HepG2 (cell line): ENCODE results near the gene CHCHD6. TPM values are rescaled to one million over a fixed set of nuclear protein-coding genes. Genes with fewer than 3 reads are reported as not detected.
A peak's percentile ranks its signal among the peaks of the same experiment; 100 is the strongest.

Experiments
- CREM ChIP-seq, 2 experiments: sonication (generic) in 1 of 2; formaldehyde crosslinking in 1 of 2; IDR thresholded peaks; 2 replicates each; pipeline versions ENCODE4 v1.4.0 to v1.6.1; 2016 to 2020; ENCODE audit warnings: antibody characterized with exemption in 1 of 2, mild to moderate bottlenecking in 1 of 2, missing genetic modification reagents in 1 of 2
- ESRRA ChIP-seq: sonication (generic); formaldehyde crosslinking; IDR thresholded peaks from 2 replicates; pipeline ENCODE4 v1.5.1; 2020; ENCODE audit warnings: mild to moderate bottlenecking, low read depth, missing genetic modification reagents
- FOXC1 ChIP-seq: sonication (generic); formaldehyde crosslinking; IDR thresholded peaks from 2 replicates; pipeline ENCODE4 v1.8.0; 2022; ENCODE audit warnings: mild to moderate bottlenecking, missing genetic modification reagents, borderline replicate concordance
- HNF4G ChIP-seq, 2 experiments: sonication (generic) in 1 of 2; formaldehyde crosslinking in 1 of 2; IDR thresholded peaks; 2 replicates each; pipeline versions ENCODE4 v1.4.0 to v1.6.1; 2011 to 2020; ENCODE audit warnings: borderline replicate concordance in 2 of 2, low read depth in 2 of 2, mild to moderate bottlenecking in 2 of 2, low read length in 1 of 2, missing genetic modification reagents in 1 of 2, moderate library complexity in 1 of 2
- HOXA5 ChIP-seq: sonication (generic); formaldehyde crosslinking; IDR thresholded peaks from 2 replicates; pipeline ENCODE4 v1.4.0; 2020; ENCODE audit warnings: missing genetic modification reagents
- MEF2D ChIP-seq: sonication (generic); formaldehyde crosslinking; IDR thresholded peaks from 2 replicates; pipeline ENCODE4 v1.5.1; 2020; ENCODE audit warnings: mild to moderate bottlenecking, missing genetic modification reagents
- MEIS1 ChIP-seq: sonication (generic); formaldehyde crosslinking; IDR thresholded peaks from 2 replicates; pipeline ENCODE4 v1.9.0; 2021; ENCODE audit warnings: mild to moderate bottlenecking, missing genetic modification reagents, moderate library complexity, borderline replicate concordance
- NFE2L1 ChIP-seq: sonication (generic); formaldehyde crosslinking; IDR thresholded peaks from 2 replicates; pipeline ENCODE4 v1.4.0; 2020; ENCODE audit warnings: missing genetic modification reagents, mild to moderate bottlenecking, borderline replicate concordance
- NKX3-1 ChIP-seq: sonication (generic); formaldehyde crosslinking; IDR thresholded peaks from 2 replicates; pipeline ENCODE4 v1.5.0; 2020; ENCODE audit warnings: missing genetic modification reagents
- RARA ChIP-seq: IDR thresholded peaks from 2 replicates; pipeline ENCODE4 v1.6.1; 2016; ENCODE audit warnings: missing genetic modification reagents, missing compliant biosample characterization
- REPIN1 ChIP-seq: sonication (generic); formaldehyde crosslinking; IDR thresholded peaks from 2 replicates; pipeline ENCODE4 v1.8.0; 2022; ENCODE audit warnings: missing genetic modification reagents, low read depth, mild to moderate bottlenecking, borderline replicate concordance
- SAFB2 ChIP-seq: sonication (generic); formaldehyde crosslinking; IDR thresholded peaks from 2 replicates; pipeline ENCODE4 v1.5.1; 2020; ENCODE audit warnings: missing genetic modification reagents, low read depth, mild to moderate bottlenecking, borderline replicate concordance
- SAP130 ChIP-seq: IDR thresholded peaks from 2 replicates; pipeline ENCODE4 v1.6.1; 2016; ENCODE audit warnings: low read depth
- ZNF564 ChIP-seq: sonication (generic); formaldehyde crosslinking; IDR thresholded peaks from 2 replicates; pipeline ENCODE4 v1.8.1; 2023; ENCODE audit warnings: mild to moderate bottlenecking, missing genetic modification reagents
- ZNF720 ChIP-seq: sonication (generic); formaldehyde crosslinking; IDR thresholded peaks from 2 replicates; pipeline ENCODE4 v1.4.0; 2020; ENCODE audit warnings: missing genetic modification reagents
- ZNF724P ChIP-seq: sonication (generic); formaldehyde crosslinking; IDR thresholded peaks from 2 replicates; pipeline ENCODE4 v1.8.0; 2022; ENCODE audit warnings: missing genetic modification reagents, borderline replicate concordance
- ZNF776 ChIP-seq: sonication (generic); formaldehyde crosslinking; IDR thresholded peaks from 2 replicates; pipeline ENCODE4 v1.4.0; 2020; ENCODE audit warnings: mild to moderate bottlenecking, missing genetic modification reagents
- ZNF839 ChIP-seq: sonication (generic); formaldehyde crosslinking; IDR thresholded peaks from 2 replicates; pipeline ENCODE4 v1.4.0; 2020; ENCODE audit warnings: missing genetic modification reagents, mild to moderate bottlenecking, borderline replicate concordance
- polyA plus RNA-seq, 8 experiments: library from polyadenylated mRNA; depleted of rRNA in 3 of 8; stranded (reverse) in 7 of 8; unstranded in 1 of 8; fragments of >200 nt; fragmentation: Illumina TruSeq in 4 of 8; extraction: Trizol in 4 of 8; gene quantifications; 2 replicates each; pipeline versions ENCODE4 v1.2.1 to v1.2.3, GENCODE V29; 2011 to 2016; ENCODE audit warnings: low read depth in 4 of 8, missing spikeins in 1 of 8, mixed read lengths in 1 of 8; ENCODE audit not compliant: insufficient read depth in 1 of 8
- total RNA-seq, 5 experiments: library from RNA; depleted of rRNA; stranded (reverse); fragments of >200 nt; fragmentation: Illumina TruSeq; extraction: Trizol; gene quantifications; 2 replicates each; pipeline ENCODE4 v1.2.3, GENCODE V29; 2016; ENCODE audit warnings: low read depth in 1 of 5
- TF ChIP-seq, protein P1 (sequence below), 2 experiments: sonication (generic) in 1 of 2; formaldehyde crosslinking in 1 of 2; IDR thresholded peaks; 2 replicates each; pipeline versions ENCODE4 v1.6.1 to v1.9.0; 2014 to 2022; ENCODE audit warnings: antibody characterized with exemption in 1 of 2, borderline replicate concordance in 1 of 2, inconsistent platforms in 1 of 2, low read depth in 1 of 2, missing genetic modification reagents in 1 of 2
- TF ChIP-seq, protein P2 (sequence below): sonication (generic); formaldehyde crosslinking; IDR thresholded peaks from 2 replicates; pipeline ENCODE4 v1.5.0; 2020; ENCODE audit warnings: mild to moderate bottlenecking, low read depth, missing genetic modification reagents, borderline replicate concordance
- TF ChIP-seq, protein P3 (sequence below), 2 experiments: sonication (generic) in 1 of 2; formaldehyde crosslinking in 1 of 2; IDR thresholded peaks; 2 replicates each; pipeline versions ENCODE4 v1.4.0 to v1.6.1; 2018 to 2020; ENCODE audit warnings: missing genetic modification reagents in 2 of 2, borderline replicate concordance in 1 of 2, low read depth in 1 of 2, mild to moderate bottlenecking in 1 of 2, missing biosample characterization in 1 of 2

CHCHD6 gene
- total and polyA plus RNA-seq, 2 of the 13 experiments (the other 11 are each of a cell fraction or from before 2014, with no cell fraction given), result 20.3 to 20.8 TPM

DNA sequence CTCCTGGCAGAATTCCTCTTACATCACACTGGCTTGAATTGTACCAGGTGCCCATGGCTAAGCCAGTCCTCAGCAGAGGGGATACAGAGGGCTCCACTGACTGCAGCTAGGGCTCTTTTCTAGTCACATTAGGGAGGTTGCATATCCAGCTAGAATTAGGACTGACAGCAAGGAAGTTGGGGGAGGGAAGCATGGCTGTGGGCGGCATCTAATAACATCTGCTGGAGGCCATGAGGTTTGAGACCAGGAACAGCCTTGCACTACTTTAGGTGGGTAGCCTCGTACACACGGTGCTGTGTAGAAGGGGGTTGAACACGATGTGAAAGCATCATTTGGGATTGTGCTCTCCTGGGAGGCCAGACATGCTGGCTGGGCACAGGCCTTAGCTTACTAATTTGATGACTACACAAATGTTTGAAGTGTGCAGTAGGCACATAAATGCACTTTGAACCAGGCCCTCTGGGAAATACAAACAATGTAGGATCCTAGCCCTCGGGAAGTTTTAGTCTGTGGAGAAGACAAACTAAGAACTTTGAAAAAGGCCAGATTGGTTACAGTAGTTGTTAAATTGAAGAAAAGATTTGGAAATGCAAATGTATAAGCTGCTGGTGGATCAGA, 30.2 kb downstream of the CHCHD6 start (continued):
- TF ChIP-seq, protein P1, sequence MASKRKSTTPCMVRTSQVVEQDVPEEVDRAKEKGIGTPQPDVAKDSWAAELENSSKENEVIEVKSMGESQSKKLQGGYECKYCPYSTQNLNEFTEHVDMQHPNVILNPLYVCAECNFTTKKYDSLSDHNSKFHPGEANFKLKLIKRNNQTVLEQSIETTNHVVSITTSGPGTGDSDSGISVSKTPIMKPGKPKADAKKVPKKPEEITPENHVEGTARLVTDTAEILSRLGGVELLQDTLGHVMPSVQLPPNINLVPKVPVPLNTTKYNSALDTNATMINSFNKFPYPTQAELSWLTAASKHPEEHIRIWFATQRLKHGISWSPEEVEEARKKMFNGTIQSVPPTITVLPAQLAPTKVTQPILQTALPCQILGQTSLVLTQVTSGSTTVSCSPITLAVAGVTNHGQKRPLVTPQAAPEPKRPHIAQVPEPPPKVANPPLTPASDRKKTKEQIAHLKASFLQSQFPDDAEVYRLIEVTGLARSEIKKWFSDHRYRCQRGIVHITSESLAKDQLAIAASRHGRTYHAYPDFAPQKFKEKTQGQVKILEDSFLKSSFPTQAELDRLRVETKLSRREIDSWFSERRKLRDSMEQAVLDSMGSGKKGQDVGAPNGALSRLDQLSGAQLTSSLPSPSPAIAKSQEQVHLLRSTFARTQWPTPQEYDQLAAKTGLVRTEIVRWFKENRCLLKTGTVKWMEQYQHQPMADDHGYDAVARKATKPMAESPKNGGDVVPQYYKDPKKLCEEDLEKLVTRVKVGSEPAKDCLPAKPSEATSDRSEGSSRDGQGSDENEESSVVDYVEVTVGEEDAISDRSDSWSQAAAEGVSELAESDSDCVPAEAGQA (IDR thresholded peaks at IDR 0.05; ENCODE audit: low read depth), result no peak
- TF ChIP-seq, protein P1 (CRISPR knock-in tag; IDR thresholded peaks at IDR 0.05; ENCODE audit: borderline replicate concordance), result no peak
- TF ChIP-seq ZNF776 (no peak), RARA (CRISPR knock-in tag) (no peak), ZNF724P (CRISPR knock-in tag) (no peak), MEF2D (CRISPR knock-in tag) (no peak), CREM (IDR thresholded peaks at IDR 0.05) (no peak), CREM (CRISPR knock-in tag; IDR thresholded peaks at IDR 0.05) (no peak), ZNF720 (CRISPR knock-in tag) (no peak), NKX3-1 (CRISPR knock-in tag) (no peak), NFE2L1 (CRISPR knock-in tag) (no peak), FOXC1 (no peak), ZNF839 (CRISPR knock-in tag) (no peak), HOXA5 (CRISPR knock-in tag) (no peak), SAFB2 (CRISPR knock-in tag) (no peak), ESRRA (CRISPR knock-in tag) (0 out of 2 replicates have a peak, but pooled peaks have one; percentile 43), MEIS1 (CRISPR knock-in tag) (no peak), ZNF564 (CRISPR knock-in tag) (no peak), HNF4G (IDR thresholded peaks at IDR 0.05; ENCODE audit: borderline replicate concordance, low read depth, low read length) (peak; percentile 23; the same call in 1 of the 2 replicates), HNF4G (CRISPR knock-in tag; IDR thresholded peaks at IDR 0.05; ENCODE audit: borderline replicate concordance, low read depth) (no peak), SAP130 (0 out of 2 replicates have a peak, but pooled peaks have one; percentile 18), REPIN1 (CRISPR knock-in tag) (no peak)
- TF ChIP-seq, protein P2, sequence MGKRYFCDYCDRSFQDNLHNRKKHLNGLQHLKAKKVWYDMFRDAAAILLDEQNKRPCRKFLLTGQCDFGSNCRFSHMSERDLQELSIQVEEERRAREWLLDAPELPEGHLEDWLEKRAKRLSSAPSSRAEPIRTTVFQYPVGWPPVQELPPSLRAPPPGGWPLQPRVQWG (CRISPR knock-in tag), result no peak
- TF ChIP-seq, protein P3, sequence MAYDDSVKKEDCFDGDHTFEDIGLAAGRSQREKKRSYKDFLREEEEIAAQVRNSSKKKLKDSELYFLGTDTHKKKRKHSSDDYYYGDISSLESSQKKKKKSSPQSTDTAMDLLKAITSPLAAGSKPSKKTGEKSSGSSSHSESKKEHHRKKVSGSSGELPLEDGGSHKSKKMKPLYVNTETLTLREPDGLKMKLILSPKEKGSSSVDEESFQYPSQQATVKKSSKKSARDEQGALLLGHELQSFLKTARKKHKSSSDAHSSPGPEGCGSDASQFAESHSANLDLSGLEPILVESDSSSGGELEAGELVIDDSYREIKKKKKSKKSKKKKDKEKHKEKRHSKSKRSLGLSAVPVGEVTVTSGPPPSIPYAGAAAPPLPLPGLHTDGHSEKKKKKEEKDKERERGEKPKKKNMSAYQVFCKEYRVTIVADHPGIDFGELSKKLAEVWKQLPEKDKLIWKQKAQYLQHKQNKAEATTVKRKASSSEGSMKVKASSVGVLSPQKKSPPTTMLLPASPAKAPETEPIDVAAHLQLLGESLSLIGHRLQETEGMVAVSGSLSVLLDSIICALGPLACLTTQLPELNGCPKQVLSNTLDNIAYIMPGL (CRISPR knock-in tag; IDR thresholded peaks at IDR 0.05; ENCODE audit: borderline replicate concordance in 1 of 2, low read depth in 1 of 2), result no peak
